Keratinocyte (primary cell): ENCODE measurements around the gene NOL7. TPM values are rescaled to one million over a fixed set of nuclear protein-coding genes. Genes with fewer than 3 reads are reported as not detected.

Experiments used
- DNase-seq: peaks from one replicate; pipeline ENCODE4 v3.0.0-alpha.2; 2011; ENCODE audit warnings: low read depth, missing footprints, low spot score
- FAIRE-seq: peaks from 2 replicates; lab custom pipeline; 2011; peaks lifted over from hg19 to GRCh38; lab: Jason Lieb, UNC
- H2AFZ ChIP-seq: 2 replicates; pipeline ENCODE4 v1.6.0; 2012; ENCODE audit warnings: low read length, control low read depth, inconsistent platforms; ENCODE audit not compliant: control insufficient read depth
- H3K27ac ChIP-seq: 2 replicates; pipeline ENCODE4 v1.5.1; 2011; ENCODE audit warnings: low read length; ENCODE audit not compliant: control insufficient read depth, insufficient read depth
- H3K27me3 ChIP-seq: 3 replicates; pipeline ENCODE4 v1.6.0; 2011; ENCODE audit warnings: low read length; ENCODE audit not compliant: control insufficient read depth, insufficient read depth; ENCODE audit errors: extremely low read depth
- H3K36me3 ChIP-seq, 2 experiments: 2 replicates in 1 of 2; 3 replicates in 1 of 2; pipeline ENCODE4 v1.5.1; 2011; ENCODE audit warnings: low read length in 2 of 2, mild to moderate bottlenecking in 1 of 2; ENCODE audit not compliant: control insufficient read depth in 2 of 2, insufficient read depth in 2 of 2; ENCODE audit errors: extremely low read depth in 1 of 2
- H3K4me1 ChIP-seq: 3 replicates; pipeline ENCODE4 v1.5.1; 2011; ENCODE audit warnings: low read length; ENCODE audit not compliant: control insufficient read depth, insufficient read depth; ENCODE audit errors: extremely low read depth
- H3K4me2 ChIP-seq: 3 replicates; pipeline ENCODE4 v1.6.0; 2011; ENCODE audit warnings: low read depth, low read length; ENCODE audit not compliant: control insufficient read depth, insufficient read depth; ENCODE audit errors: extremely low read depth
- H3K4me3 ChIP-seq, 3 experiments: fragments of 200-600 bp in 1 of 3; sonication (generic) in 1 of 3; 2 replicates in 2 of 3; 3 replicates in 1 of 3; pipeline ENCODE4 v1.5.1; 2011 to 2016; ENCODE audit warnings: low read length in 3 of 3, mild to moderate bottlenecking in 3 of 3, control low read depth in 2 of 3, inconsistent platforms in 1 of 3, low read depth in 1 of 3, mixed read lengths in 1 of 3, mixed run types in 1 of 3, moderate library complexity in 1 of 3; ENCODE audit not compliant: control insufficient read depth in 2 of 3, insufficient read depth in 2 of 3; ENCODE audit errors: extremely low read depth in 1 of 3
- H3K79me2 ChIP-seq: 2 replicates; pipeline ENCODE4 v1.6.0; 2012; ENCODE audit warnings: low read length; ENCODE audit not compliant: control insufficient read depth, insufficient read depth
- H3K9ac ChIP-seq: 3 replicates; pipeline ENCODE4 v1.6.0; 2011; ENCODE audit warnings: low read length; ENCODE audit not compliant: control insufficient read depth, insufficient read depth; ENCODE audit errors: extremely low read depth
- H3K9me1 ChIP-seq: 3 replicates; pipeline ENCODE4 v1.6.0; 2011; ENCODE audit warnings: low read length; ENCODE audit not compliant: control insufficient read depth, insufficient read depth; ENCODE audit errors: extremely low read depth
- H3K9me3 ChIP-seq: 2 replicates; pipeline ENCODE4 v1.5.1; 2012; ENCODE audit warnings: low read depth, low read length; ENCODE audit not compliant: control insufficient read depth
- H4K20me1 ChIP-seq: 3 replicates; pipeline ENCODE4 v1.6.0; 2011; ENCODE audit warnings: low read length; ENCODE audit not compliant: control insufficient read depth, insufficient read depth; ENCODE audit errors: extremely low read depth
- EZH2 ChIP-seq: IDR thresholded peaks from one replicate; pipeline ENCODE4 v1.6.1; 2012; ENCODE audit warnings: inconsistent platforms, mild to moderate bottlenecking, low read length, moderate library complexity
- dilution Hi-C: fragments of 300-500 bp; cut with MboI; formaldehyde crosslinking; loops from one replicate; pipeline ENCODE4 v1.7.0; 2020; ENCODE audit warnings: low sequenced_read_pairs; ENCODE audit not compliant: extremely low pct_ligation_motif_present
- polyA plus RNA-seq, 5 experiments: library from polyadenylated mRNA; depleted of rRNA in 3 of 5; stranded (reverse) in 3 of 5; stranded (forward) in 1 of 5; unstranded in 1 of 5; fragments of >200 nt; gene quantifications; 1 replicate in 1 of 5; 2 replicates in 3 of 5; 3 replicates in 1 of 5; pipeline versions ENCODE4 v1.2.1 to v1.2.3, GENCODE V29; 2011 to 2012; ENCODE audit warnings: missing spikeins in 2 of 5, low read depth in 1 of 5, low replicate concordance in 1 of 5
- TF ChIP-seq, protein P1 (sequence below), 3 experiments: IDR thresholded peaks in 1 of 3; conservative IDR thresholded peaks in 1 of 3; optimal IDR thresholded peaks in 1 of 3; 2 replicates in 2 of 3; 3 replicates in 1 of 3; pipeline versions ENCODE3 to v1.5.1; 2011; ENCODE audit warnings: low read length in 3 of 3, mild to moderate bottlenecking in 3 of 3, moderate library complexity in 2 of 3, control low read depth in 1 of 3, inconsistent platforms in 1 of 3; ENCODE audit not compliant: insufficient read depth in 2 of 3; ENCODE audit errors: extremely low read depth in 1 of 3

NOL7 gene
- polyA plus RNA-seq, 1 donor (not counting 4 experiments of a cell fraction or from before 2014, with no cell fraction given): 45.3 TPM

DNA sequence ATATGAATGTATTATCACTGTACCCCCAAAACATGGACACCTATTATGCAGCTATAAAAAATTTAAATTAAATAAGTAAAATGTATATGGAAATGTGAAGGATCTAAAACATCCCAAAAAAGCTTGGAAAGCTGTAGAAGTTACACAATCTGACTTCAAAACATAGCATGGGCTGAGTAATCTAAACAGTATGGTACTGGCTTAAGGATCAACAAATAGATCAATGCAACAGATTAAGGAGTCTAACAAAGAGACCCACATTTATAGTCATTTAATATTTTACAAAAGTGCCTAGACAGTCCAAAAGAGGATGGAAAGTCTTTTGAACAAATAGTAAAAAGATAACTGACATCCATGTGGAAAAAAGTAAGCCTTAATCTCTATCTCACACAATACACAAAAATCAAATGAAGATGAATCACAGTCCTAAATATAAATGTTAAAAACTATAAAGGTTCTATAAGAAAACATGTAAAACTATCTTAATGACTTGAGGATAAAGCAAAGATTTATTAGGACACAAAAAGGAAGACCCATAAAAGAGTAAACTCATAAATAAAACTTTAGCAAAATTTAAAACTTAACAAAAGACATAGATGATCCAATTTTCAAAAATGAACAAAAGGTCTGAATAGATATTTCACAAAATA lies 49.7 kb downstream of the NOL7 start:
- Histone ChIP-seq H3K27ac (no peak overlapping the region), H3K9ac (no peak overlapping the region), H3K9me3 (no peaks in the 10 kb centered on the region), H3K9me1 (no peaks in the 10 kb centered on the region), H4K20me1 (no peaks in the 10 kb centered on the region), H3K79me2 (peaks cover 86% of the 10 kb centered on the region), H2AFZ (no peak overlapping the region), H3K36me3 (no peaks in the 10 kb centered on the region), H3K4me1 (peaks cover 18% of the 10 kb centered on the region), H3K4me2 (no peak overlapping the region), H3K4me3 (no peak overlapping the region), H3K27me3 (no peaks in the 10 kb centered on the region)
- no peak for DNase-seq
- dilution Hi-C loops: no loop called here
- FAIRE-seq: no peak
- TF ChIP-seq, protein P1, sequence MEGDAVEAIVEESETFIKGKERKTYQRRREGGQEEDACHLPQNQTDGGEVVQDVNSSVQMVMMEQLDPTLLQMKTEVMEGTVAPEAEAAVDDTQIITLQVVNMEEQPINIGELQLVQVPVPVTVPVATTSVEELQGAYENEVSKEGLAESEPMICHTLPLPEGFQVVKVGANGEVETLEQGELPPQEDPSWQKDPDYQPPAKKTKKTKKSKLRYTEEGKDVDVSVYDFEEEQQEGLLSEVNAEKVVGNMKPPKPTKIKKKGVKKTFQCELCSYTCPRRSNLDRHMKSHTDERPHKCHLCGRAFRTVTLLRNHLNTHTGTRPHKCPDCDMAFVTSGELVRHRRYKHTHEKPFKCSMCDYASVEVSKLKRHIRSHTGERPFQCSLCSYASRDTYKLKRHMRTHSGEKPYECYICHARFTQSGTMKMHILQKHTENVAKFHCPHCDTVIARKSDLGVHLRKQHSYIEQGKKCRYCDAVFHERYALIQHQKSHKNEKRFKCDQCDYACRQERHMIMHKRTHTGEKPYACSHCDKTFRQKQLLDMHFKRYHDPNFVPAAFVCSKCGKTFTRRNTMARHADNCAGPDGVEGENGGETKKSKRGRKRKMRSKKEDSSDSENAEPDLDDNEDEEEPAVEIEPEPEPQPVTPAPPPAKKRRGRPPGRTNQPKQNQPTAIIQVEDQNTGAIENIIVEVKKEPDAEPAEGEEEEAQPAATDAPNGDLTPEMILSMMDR (optimal IDR thresholded peaks at IDR 0.05 in 1 of 3, IDR thresholded peaks at IDR 0.05 in 1 of 3, conservative IDR thresholded peaks at IDR 0.05 in 1 of 3; ENCODE audit: extremely low read depth in 1 of 3, insufficient read depth in 2 of 3, low read length in 3 of 3): no peak
- TF ChIP-seq EZH2: no peak

GRCh38 chr6:13666194-13667105 lies 51.3 kb downstream of the NOL7 start:
- Histone ChIP-seq H4K20me1 (no peaks in the 10 kb centered on the region), H3K9me3 (no peaks in the 10 kb centered on the region), H3K27ac (peak overlapping the region; percentile 61), H3K9ac (no peak overlapping the region), H3K4me2 (peak overlapping the region; percentile 40), H3K4me3 (no peak overlapping the region), H3K9me1 (no peaks in the 10 kb centered on the region), H3K36me3 (no peaks in the 10 kb centered on the region), H3K4me1 (peaks cover 18% of the 10 kb centered on the region), H3K27me3 (no peaks in the 10 kb centered on the region), H3K79me2 (peaks cover 85% of the 10 kb centered on the region), H2AFZ (no peak overlapping the region)
- FAIRE-seq (no peak), DNase-seq (peak; percentile 41)
- TF ChIP-seq, protein P1 (optimal IDR thresholded peaks at IDR 0.05 in 1 of 3, IDR thresholded peaks at IDR 0.05 in 1 of 3, conservative IDR thresholded peaks at IDR 0.05 in 1 of 3; ENCODE audit: extremely low read depth in 1 of 3, insufficient read depth in 2 of 3, low read length in 3 of 3): no peak
- no peak for TF ChIP-seq EZH2
- dilution Hi-C loops: no loop called here
